HG03045 (cell line): Measurements from ENCODE around the gene OVOL2.

Experiments
- ATAC-seq: cut with Tn5 transposase; IDR thresholded peaks from one replicate; pipeline ENCODE4 v1.9.1; 2021; ENCODE audit warnings: mild to moderate bottlenecking, moderate library complexity; ENCODE audit not compliant: unreplicated experiment

Gene OVOL2

DNA sequence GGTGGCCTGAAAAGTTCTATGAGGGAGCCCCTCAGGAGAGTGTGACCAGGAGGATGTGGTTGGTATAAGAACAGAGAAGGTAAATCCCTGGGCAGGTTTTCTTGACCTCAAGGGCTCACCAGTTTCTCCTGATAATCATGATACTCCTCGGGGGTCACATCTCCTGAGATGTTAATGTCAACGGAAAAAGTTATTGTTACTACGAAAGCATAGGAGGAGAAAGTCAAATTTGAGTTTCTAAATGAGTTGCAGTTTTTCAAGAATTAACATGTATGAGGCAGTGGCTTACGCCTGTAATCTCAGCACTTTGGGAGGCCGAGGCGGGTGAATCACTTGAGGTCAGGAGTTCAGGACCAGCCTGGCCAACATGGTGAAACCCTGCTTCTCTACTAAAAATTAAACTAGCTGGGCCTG is 65.5 kb downstream of the OVOL2 start:
- no peak for ATAC-seq

DNA sequence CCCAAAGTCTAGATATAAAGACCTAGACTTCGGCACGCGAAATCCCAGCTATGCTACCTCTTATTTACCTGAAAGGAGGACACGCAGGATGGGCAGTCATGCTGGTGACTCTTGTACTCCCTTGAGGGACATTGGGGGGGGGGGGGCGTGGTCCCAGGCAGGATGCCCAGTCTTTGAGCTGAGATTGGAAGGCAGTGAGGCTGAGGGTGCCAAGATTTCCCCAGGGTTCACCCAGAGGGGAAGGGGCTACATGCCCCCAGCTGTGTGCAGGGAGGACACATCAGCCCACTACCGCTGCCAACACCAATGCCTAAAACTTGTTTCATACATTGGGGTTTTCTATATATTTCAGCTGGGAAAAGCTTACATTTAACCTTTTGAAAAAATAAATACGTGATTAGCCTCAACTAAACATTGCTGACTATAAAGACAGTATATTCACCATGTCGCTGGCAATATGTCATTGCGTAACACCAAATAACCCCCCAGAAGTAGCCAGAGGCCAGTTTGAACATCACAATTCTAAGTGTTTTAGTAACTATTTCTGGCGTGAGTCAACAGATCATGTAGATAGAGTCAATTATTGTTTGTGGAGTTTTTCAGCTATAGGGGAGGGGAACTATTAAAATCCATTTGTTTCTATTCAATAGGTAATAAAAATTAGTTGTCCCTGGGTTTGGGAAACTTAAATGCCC is 67.3 kb downstream of the OVOL2 start:
- no peak for ATAC-seq

DNA sequence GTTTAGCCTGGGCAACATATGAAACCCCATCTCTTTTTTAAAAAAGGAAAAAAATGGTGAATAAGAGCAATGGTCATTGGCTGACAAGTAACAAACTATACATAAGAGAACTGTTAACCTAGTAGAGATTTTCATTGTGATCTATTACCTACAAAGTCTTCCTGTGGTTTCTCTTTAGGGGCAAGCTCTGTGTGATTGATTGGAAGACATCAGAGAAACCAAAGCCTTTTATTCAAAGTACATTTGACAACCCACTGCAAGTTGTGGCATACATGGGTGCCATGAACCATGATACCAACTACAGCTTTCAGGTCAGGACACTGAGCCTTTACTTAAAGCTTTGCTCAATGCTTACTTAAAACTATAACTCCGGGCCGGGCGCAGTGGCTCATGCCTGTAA is 69.7 kb downstream of the OVOL2 start:
- ATAC-seq = no peak

DNA sequence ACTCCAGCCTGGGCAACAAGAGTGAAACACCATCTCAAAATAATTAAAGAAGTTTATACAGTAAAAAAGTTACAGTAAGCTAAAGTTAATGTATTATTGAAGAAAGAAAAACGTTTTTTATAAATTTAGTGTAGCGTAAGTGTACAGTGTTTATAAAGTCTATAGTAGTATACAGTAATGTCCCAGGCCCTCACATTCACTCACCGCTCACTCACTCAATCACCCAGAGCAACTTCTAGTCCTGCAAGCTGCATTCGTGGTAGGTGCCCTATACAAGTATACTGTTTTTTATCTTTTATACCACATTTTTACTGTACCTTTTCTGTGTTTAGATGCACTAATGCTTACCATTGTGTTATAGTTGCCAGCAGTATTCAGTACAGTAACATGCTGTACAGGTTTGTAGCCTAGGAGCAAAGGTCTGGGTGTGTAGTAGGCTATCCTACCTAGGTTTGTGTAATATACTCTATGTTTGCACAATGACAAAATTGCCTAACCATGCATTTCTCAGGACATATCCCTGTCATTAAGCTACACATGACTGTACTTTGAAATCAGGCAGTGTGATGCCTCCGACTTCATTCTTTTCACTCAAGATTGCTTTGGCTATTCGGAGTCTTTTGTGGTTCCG is 72.2 kb downstream of the OVOL2 start:
- no peak for ATAC-seq

DNA sequence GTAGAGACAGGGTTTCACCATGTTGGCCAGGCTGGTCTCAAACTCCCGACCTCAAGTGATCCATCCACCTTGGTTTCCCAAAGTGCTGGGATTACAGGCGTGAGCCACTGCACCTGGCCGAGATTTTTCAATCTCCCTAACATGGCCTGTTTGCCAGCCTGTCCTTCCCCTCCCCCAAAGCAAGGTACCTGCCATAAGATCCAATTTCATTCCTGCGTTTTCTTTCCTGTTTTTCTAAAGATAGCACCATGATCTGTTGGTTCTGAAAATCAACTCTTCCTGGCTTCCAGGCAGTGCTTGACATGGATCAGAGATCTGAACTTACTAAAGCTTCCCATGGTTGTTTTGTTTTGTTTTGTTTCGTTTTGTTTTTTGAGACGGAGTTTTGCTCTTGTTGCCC is 81.4 kb downstream of the OVOL2 start:
- no peak for ATAC-seq
